Suprapubic skin (tissue), 4 donors: ENCODE data around the gene AQP5. TPM values are rescaled to one million over a fixed set of nuclear protein-coding genes. Genes with fewer than 3 reads are reported as not detected.
"Not testable (repeated sequence)": the region's sequence is repeated elsewhere in the genome, so short reads cannot be mapped to it uniquely, and the experiment has no call there.

ENCODE experiments used
- DNase-seq, 2 donors: peaks; one replicate each; pipeline ENCODE4 v3.0.0-alpha.2; 2019; ENCODE audit warnings: low spot score in 2 of 2
- H3K27ac ChIP-seq: fragments of 200-600 bp; sonication (generic); one replicate; pipeline ENCODE4 v1.5.1; 2019
- H3K27me3 ChIP-seq: fragments of 200-600 bp; sonication (generic); one replicate; pipeline ENCODE4 v1.5.1; 2019
- H3K36me3 ChIP-seq: fragments of 200-600 bp; sonication (generic); one replicate; pipeline ENCODE4 v1.5.1; 2019
- H3K4me1 ChIP-seq: fragments of 200-600 bp; sonication (generic); one replicate; pipeline ENCODE4 v1.5.1; 2019
- H3K4me3 ChIP-seq: fragments of 200-600 bp; sonication (generic); one replicate; pipeline ENCODE4 v1.5.1; 2019; ENCODE audit warnings: mild to moderate bottlenecking
- H3K9me3 ChIP-seq: fragments of 200-600 bp; sonication (generic); one replicate; pipeline ENCODE4 v1.5.1; 2019
- EP300 ChIP-seq: sonication (generic); formaldehyde crosslinking; IDR thresholded peaks from one replicate; pipeline ENCODE4 v1.6.1; 2017; ENCODE audit warnings: antibody characterized with exemption
- POLR2A ChIP-seq, 2 donors: fragments of 450-650 bp; IDR thresholded peaks; one replicate each; pipeline ENCODE4 v1.6.1; 2017; ENCODE audit warnings: antibody characterized with exemption in 2 of 2, mild to moderate bottlenecking in 2 of 2, moderate library complexity in 2 of 2
- POLR2AphosphoS5 ChIP-seq, 3 donors: sonication (generic); formaldehyde crosslinking; IDR thresholded peaks; one replicate each; pipeline ENCODE4 v1.6.1; 2017; ENCODE audit warnings: antibody characterized with exemption in 3 of 3
- WGBS: methylation state at CpG from one replicate; pipeline ENCODE4 v1.1.5; 2018; 5-methylcytosine and 5-hydroxymethylcytosine counted together
- total RNA-seq, 4 donors: library from RNA; depleted of rRNA; stranded (reverse); fragments of >200 nt; gene quantifications; one replicate each; pipeline ENCODE4 v1.1.0, GENCODE V29; 2016
- TF ChIP-seq, protein P1 (sequence below), 2 donors: fragments of 200-600 bp in 1 of 2; fragments of 450-650 bp in 1 of 2; sonication (generic) in 1 of 2; IDR thresholded peaks; one replicate each; pipeline ENCODE4 v1.5.1; 2016 to 2019; ENCODE audit warnings: antibody characterized with exemption in 2 of 2, mild to moderate bottlenecking in 1 of 2, moderate library complexity in 1 of 2

AQP5 gene
- total RNA-seq, 4 donors from 2014 or later: 128 to 258 (median 196) TPM

DNA sequence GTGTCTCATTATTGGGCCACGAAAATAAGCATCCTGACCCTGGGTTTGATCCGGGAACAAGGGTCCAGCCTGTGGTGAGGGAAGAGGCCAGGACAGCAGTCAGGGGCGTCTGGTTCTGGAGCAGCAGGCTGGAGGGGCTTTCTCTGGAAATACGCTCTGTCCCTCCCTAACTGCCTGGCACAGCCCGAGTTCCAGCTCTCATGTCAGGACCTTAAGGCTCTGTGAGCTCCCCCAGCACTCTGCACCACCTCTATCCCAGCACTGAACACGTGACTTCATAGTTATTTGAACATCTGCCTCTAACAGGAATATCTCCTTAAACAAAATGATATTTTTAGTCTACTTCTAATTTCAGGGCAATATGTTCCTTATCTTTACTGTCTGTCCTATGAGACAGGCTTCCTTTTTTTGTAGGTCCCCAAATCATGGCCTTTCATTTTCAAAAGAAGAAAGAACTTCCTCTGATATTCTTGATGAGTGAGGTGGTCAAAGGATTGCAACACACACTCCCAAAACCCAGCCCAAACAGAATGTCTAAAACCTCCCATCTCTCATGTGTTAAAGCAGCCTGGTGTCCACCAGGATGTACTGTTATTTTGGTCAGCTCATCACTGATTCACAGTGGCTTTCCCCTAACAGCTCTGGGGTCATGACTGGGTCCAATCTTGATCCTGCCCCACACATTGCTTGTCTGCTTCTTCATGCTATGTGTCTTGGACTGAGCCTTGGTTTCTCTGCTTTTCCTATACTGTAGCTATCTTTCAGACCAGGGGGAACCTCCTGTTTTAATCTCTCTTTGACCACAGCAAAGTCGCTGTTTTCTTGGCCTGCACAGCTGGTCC is 20.8 kb downstream of the AQP5 start:
- DNase-seq: no peak

DNA sequence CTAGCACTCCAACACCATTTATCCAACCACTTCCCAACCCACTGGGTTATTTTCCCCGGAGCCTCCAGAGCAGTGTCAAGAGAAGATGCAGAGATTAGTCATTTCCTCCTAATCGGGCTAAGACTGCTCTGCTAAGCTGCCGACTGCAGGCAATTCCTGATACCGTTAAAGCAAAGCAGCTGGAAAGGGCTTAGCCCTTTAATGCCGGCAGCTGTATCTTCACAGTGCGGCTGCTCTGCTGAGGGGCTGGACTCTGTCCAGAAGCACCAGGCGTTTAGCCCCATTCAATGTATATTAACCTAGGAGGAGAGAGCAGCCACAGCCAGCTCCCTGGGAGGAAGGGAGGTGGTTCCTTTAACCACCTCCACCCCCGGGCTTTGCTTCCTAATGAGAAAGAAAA is 22.2 kb downstream of the AQP5 start:
- Histone ChIP-seq H3K36me3 (no peaks in the 10 kb centered on the region), H3K4me3 (no peak overlapping the region), H3K27me3 (no peaks in the 10 kb centered on the region), H3K27ac (no peak overlapping the region), H3K9me3 (no peaks in the 10 kb centered on the region), H3K4me1 (peaks cover 11% of the 10 kb centered on the region)
- TF ChIP-seq EP300 (no peak), POLR2A (IDR thresholded peaks at IDR 0.05) (no peak), POLR2AphosphoS5 (IDR thresholded peaks at IDR 0.05) (no peak)
- TF ChIP-seq, protein P1, sequence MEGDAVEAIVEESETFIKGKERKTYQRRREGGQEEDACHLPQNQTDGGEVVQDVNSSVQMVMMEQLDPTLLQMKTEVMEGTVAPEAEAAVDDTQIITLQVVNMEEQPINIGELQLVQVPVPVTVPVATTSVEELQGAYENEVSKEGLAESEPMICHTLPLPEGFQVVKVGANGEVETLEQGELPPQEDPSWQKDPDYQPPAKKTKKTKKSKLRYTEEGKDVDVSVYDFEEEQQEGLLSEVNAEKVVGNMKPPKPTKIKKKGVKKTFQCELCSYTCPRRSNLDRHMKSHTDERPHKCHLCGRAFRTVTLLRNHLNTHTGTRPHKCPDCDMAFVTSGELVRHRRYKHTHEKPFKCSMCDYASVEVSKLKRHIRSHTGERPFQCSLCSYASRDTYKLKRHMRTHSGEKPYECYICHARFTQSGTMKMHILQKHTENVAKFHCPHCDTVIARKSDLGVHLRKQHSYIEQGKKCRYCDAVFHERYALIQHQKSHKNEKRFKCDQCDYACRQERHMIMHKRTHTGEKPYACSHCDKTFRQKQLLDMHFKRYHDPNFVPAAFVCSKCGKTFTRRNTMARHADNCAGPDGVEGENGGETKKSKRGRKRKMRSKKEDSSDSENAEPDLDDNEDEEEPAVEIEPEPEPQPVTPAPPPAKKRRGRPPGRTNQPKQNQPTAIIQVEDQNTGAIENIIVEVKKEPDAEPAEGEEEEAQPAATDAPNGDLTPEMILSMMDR (IDR thresholded peaks at IDR 0.05): no peak
- WGBS: 6% methylated on average over 7 of the region's 8 CpGs
- DNase-seq: no peak

More for the DNA sequence above, 20.8 kb downstream of the AQP5 start:
- TF ChIP-seq POLR2A (IDR thresholded peaks at IDR 0.05) (no peak), POLR2AphosphoS5 (IDR thresholded peaks at IDR 0.05) (no peak), EP300 (no peak)
- TF ChIP-seq, protein P1 (IDR thresholded peaks at IDR 0.05): no peak
- no peaks in the 10 kb centered on the region for H3K27me3 ChIP-seq
- whole genome bisulfite sequencing: 84% methylated on average over 7 of the region's 7 CpGs
- H3K27ac ChIP-seq: no peak overlapping the region
- H3K4me3 ChIP-seq: no peak overlapping the region
- H3K9me3 ChIP-seq: no peaks in the 10 kb centered on the region
- H3K36me3 ChIP-seq: no peaks in the 10 kb centered on the region
- H3K4me1 ChIP-seq: peaks cover 11% of the 10 kb centered on the region

DNA sequence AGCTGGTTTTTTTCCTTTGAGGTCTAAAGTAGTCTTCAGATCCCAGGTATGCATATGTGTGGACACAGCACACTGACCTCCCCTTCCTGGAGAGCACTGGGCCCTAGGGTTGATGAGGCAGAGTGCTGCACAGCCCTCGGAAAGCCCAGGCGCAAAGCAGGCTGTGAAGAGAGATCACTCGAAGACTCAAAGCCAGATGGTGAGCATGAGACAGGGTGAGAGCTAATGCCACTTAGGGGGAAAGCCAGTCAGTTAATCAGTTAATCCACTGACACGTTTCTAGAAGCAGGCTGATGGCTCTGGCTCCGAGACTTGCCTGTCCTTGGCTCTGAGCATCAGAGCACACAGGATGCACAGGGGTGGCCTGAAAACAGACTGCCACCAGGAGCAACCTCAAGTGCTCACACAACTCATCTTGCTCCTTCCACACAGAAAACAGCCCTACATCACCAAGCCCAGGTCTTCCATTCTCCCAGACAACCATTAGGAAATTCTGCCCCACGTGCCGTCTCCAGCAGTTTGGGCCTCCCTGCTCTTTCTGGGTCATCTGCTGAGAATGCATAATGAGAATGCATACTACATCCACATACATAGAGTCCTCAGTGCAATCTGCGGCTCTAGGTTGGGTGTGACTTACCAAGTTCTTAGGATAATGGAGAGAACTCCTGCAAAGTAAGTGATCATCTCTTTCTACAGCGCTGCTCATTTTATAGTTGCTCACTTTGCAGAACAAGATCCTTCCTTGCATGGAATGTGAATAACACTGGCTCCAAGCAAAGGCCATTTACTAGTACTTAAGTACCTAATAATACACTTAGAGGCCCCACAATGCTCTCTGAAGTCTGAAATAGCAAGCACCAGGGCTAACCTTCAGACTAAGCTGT is 23.0 kb downstream of the AQP5 start:
- Histone ChIP-seq H3K4me1 (peaks cover 11% of the 10 kb centered on the region), H3K27me3 (no peaks in the 10 kb centered on the region), H3K9me3 (no peaks in the 10 kb centered on the region), H3K27ac (no peak overlapping the region), H3K36me3 (no peaks in the 10 kb centered on the region), H3K4me3 (no peak overlapping the region)
- DNase-seq: no peak
- 91% methylated on average over 9 of the region's 9 CpGs for WGBS
- TF ChIP-seq, protein P1 (IDR thresholded peaks at IDR 0.05): no peak

DNA sequence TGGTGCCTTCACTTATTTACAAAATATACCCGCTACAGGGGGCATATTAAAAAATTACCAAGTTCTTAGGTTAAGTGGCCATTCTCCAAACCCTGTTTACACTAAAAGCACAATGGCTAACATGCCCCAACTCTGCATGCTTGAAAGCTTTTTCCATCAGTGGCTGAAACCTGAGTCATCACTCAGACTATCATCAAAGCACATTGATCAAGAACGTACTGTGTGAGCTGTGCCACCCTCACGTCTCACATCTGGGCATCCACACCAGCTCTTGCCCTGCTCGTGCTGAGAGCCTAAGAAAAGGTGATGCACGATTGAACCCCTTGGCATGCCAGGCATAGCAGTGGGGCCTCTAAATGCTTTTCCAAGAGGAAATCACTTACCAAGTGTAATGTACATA is 24.3 kb downstream of the AQP5 start:
- Histone ChIP-seq H3K36me3 (peaks cover 3% of the 10 kb centered on the region), H3K4me3 (no peak overlapping the region), H3K27ac (no peak overlapping the region), H3K27me3 (no peaks in the 10 kb centered on the region), H3K4me1 (peaks cover 11% of the 10 kb centered on the region), H3K9me3 (no peaks in the 10 kb centered on the region)
- no peak for DNase-seq
- WGBS: 95% methylated on average over 5 of the region's 5 CpGs
- TF ChIP-seq POLR2AphosphoS5 (IDR thresholded peaks at IDR 0.05) (no peak), EP300 (no peak), POLR2A (IDR thresholded peaks at IDR 0.05) (no peak)
- TF ChIP-seq, protein P1 (IDR thresholded peaks at IDR 0.05): no peak

DNA sequence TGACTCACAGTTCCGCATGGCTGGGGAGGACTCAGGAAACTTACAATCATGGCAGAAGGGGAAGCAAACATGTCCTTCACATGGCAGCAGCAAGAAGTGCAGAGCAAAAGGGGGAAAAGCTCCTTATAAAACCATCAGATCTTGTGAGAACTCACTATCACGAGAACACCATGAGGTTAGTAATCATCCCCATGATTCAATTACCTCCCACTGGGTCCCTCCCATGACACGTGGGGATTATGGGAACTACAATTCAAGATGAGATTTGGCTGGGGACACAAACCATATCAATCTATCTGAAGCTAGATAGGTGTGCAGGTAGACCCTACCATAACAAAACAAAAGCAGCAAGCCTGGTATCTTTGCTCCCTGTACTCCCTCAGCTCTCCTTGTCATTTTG is 24.8 kb downstream of the AQP5 start:
- not testable (repeated sequence) for H3K27me3 ChIP-seq, H3K4me3 ChIP-seq, H3K9me3 ChIP-seq, H3K36me3 ChIP-seq, H3K27ac ChIP-seq, DNase-seq
- WGBS: 71% methylated on average over 3 of the region's 3 CpGs
- H3K4me1 ChIP-seq: peaks cover 11% of the 10 kb centered on the region
